GM19193 (cell line): ENCODE measurements around the gene PNPLA2.

ENCODE experiments used
- POLR2A ChIP-seq: IDR thresholded peaks from 4 replicates; pipeline ENCODE4 v1.6.1; 2011; ENCODE audit not compliant: insufficient read depth, insufficient read length; ENCODE audit errors: extremely low read depth

The PNPLA2 gene

DNA sequence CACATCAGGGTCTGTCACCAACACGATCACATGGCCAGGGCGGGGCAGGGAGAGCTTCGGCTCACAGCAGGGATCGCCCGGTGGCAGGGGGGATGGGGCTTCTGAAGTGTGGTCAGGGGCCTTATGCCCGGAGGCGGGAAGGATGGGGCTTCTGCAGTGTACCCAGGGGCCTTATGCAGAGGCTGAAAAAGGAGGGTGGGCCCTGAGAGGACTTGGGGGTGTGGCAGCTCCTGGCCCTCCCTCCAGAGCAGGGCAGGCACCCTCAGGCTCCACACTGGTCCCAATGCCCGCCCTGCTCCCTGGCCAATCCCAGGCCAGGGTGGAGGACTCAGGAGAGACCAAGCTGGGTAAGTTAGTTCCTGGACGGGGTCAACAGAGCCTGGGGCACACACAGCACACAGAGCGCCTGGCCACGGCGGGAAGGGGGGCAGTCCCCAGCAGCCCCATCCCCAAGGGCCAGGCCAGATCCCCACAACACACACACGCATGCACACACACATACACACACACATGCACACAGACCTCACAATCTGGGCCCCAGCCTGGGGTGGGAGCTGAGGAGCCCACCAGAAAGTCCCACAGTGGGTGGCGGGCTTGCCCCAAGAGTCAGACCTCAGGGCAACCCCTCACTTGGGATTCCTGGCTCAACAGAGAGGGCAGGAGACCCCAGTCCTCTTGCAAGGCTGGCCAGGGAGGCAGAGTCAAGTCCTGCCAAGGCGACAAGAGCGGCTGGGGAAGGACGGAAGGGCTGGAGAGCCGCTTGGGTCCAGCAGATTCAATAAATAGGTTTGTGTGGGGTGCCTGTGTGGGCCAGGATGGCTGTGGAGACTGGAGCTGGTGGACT lies 27.8 kb upstream of the PNPLA2 start:
- TF ChIP-seq POLR2A, result no peak

DNA sequence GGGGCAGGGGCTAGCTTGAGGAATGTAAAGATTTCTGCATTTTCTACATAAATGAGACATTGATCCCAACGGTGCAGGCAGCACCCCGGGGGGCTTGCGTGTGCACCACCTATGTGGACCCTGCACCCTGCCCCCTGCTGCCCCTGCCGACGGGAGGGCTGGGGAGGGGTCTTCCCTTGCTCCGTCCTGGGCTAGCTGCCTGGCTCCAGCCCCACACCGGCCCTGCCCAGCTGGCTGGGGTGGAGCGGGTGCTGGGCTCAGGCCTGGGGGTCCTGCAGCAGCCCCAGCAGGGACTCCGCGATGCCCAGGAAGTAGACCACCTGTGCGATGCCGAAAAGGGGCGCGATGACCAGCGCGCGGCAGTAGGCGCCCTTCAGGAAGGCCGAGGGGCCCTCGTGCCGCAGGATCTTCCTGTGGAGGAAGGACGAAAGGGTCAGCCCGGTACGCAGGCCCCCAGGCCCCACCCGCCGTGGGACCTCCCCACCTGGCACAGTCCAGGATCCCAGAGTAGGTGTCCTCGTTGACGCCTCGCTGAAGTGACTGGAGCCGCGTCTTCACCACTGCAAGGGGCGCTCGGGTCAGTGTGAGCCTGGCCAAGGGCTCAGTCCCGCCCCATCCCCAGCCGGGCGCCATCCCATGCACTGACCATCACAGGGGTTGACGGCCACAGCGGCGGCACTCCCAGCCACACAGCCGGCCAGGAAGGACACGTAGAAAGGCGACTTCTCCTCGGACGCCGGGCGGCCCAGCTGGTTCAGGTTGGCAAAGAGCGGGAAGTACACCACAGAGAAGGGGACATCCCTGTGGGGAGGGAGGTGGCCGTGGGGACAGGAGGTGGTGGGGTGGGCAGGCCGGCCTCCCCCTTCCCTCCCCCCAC lies 26.8 kb upstream of the PNPLA2 start:
- no peak for TF ChIP-seq POLR2A

DNA sequence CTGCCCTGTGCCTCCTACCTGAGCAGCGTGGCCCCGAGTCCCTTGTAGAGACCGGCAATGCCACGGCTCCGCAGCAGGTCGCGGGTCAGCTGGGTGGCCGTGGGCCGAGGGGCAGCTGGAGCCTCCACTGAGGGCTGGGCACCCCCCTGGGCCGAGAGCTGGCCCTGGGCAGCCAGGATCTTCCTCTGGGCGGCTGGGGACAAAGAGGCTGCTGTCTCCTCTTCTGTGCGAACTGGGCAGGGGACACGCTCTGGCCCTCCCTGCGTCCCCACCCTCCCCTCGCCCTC lies 26.2 kb upstream of the PNPLA2 start:
- TF ChIP-seq POLR2A, result no peak

DNA sequence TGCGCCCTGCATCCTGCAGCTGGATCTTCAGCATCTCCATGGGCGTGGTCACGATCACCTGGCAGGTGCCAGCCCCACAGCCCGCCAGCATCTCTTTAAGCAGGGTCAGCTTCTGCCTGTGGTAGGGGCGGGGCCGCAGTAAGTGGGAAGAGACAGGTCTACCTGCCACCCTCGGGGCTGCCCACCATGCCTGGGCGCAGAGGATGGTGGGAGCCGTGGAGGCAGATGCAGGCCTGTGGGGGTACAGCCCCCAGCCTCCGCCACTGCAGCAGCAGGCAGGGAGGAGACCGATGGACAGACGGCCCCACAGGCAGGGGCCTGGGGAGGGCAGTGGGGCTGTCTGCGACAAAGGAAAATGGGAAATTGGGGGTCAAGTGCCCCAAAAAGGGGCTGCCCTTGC lies 25.8 kb upstream of the PNPLA2 start:
- no peak for TF ChIP-seq POLR2A

DNA sequence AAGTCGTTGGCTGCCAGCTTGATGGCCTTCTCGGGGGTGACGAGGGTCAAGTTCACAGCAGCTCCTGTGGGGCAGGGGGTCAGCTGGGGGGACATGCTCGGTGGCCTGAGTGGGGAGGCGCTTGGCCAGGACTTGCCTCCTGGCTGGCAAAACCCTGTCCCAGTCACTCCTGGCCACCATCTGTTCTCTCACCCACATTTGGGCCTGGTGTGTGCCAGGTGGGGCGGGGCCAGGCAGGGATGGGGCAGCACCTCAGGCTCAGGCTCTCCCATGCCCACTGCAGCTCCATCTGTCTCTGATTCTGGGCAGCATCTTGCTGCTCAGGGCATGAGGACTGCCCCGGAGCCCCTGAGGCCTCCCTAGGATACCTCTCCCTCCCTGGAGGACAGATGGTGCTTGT lies 25.2 kb upstream of the PNPLA2 start:
- no peak for TF ChIP-seq POLR2A

DNA sequence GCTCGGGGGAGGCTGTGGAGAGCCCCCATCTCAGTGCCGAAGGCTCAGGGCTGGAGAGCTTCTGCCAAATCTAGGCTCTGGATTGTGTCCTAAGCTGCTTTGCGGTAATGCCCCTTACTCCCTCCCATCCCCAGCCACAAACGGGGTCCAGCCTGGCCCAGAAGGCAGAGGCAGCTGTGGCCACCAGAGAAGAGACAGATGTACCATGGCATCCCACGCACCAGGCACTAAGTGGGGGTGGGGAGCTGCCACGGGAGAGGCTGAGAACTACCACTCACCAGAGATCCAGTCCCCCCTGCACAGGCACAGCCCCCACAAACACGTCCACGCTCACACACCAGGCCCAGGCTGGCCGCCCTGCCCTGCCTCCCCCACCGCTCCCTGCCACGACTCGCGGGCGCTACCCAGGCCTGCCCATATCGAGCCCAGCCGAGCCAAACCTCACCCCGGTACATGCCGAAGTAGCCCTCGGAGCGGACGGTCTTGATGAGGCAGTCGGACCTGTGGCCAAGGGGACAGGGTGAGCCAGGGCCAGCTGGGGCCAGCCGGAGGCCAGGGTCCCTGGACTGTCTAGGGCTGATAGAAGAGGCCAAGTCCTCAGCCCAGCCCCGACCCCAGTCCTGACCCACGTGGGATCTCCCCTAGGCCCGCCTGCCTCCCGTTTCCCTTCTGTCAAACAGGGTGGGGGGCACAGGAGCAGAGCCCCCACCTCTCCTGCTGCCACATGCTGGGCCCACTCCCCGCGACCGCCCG lies 24.5 kb upstream of the PNPLA2 start:
- TF ChIP-seq POLR2A, result no peak

DNA sequence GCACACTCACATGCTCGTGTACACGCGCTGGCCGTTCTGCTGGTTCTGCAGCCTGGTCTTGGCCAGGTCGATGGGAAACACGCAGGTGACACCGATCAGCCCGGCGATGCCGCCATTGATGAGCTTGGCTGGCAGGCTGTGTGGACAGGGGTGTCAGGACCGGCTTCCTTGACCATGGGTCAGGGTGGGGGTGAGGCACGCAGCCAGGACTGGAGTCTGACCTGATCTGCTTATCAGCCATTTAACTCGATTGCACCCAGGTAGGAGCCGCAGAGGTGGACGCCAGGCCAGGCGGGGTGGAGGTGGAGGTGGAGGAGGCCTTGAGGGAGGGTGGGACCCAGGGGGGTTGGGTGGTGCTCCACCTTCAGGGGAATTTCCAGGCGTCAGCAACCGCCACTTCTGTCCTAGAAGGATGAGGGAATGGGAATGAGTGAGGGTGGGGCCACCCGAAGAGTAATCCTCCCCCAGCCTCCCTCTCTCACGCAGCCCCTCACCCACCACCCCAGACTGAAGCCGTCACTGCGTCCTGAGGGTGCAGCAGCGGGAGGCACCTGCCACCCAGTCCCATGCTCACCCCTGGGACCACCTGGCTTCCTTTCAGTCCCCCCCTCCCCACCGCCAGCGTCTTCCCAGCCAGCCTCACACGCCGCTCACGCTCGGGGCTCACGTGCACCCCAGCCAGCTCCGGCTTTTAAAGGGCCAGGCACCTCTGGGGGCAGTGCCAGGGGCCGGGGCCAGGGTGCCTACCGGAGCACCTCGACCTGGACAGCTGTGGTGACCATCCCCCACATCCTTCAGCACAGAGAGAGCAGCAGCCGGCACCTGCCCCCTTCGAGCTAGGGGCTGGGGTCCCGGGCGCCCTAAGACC lies 23.7 kb upstream of the PNPLA2 start:
- TF ChIP-seq POLR2A, result no peak

DNA sequence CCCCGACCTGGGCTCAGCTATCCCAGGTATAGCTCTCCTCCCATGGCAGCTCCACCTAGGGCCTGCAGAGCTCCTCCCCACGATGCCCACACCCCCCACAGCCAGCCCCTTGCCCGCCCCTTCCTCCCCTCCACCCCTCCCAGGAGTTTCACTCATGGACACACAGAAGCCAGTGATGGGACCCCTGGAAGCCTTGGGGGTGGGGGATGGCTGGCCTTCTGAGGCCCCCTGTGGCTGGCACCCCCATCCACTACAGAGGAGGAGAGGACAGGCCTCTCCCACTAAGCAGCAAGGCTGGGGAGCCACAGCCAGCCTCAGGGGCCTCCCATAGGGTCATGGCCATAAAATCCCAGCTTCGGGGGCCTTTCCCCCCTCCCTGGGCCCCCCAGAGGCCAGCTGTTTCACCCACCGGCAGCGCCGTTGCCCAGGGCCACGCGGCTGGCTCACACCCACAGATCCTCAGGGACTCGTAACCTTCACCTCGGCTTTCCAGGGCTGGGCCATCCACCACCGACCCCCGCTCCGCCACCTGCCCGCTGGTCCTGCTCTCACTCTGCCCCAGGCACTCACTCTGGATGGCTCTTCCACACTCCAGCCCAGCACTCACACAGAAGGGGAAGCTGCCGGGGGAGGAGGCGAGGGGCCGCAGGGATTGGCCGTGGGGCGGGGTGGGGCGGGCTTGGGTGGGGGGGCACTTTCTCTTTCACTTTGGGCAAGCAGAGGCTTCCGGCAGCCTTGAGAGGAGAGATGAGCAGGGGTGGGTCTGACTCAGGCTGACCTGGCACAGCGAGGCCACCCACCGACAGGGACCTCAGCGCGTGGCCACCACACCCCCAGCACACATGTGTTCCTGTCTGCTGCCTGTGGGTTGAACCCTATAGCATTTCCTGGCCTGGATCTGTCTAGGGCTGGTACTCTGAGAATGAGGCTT lies 22.8 kb upstream of the PNPLA2 start:
- peak; percentile 12 for TF ChIP-seq POLR2A

DNA sequence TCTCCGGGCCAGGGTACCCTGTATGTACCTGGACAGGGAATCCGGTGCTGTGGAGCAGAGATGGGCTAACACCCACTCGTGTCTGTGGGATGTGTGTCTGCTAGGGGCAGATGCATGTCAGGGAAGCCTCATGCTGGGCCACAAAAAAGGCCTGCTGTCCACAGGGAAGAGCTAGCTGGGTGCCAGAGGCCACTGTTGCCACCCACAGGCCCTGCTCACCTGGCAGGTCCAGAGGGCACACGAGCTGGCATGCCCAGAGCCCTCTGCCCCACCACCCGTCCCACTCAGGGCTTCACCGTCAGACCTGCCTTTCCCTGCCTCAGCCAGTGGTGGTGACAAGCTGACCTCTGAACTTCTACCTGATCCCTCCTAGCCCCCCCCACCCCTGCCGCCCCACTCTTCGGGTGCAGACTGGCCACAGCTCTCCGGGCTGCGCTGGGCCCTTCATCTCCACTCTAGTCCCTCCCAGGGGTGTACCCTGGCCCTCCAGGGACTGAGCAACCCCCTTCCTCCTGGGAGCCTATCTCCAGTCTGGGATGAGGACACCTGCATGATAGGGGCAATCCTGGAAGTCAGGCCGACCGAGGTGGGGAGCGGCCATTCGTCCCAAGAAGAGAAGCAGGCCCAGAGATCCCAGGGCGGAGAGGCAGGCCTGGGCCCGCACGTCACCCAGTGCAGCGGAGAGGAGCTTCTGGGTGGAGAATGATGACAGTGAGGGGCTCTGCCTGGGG lies 22.0 kb upstream of the PNPLA2 start:
- TF ChIP-seq POLR2A, result peak; percentile 10

DNA sequence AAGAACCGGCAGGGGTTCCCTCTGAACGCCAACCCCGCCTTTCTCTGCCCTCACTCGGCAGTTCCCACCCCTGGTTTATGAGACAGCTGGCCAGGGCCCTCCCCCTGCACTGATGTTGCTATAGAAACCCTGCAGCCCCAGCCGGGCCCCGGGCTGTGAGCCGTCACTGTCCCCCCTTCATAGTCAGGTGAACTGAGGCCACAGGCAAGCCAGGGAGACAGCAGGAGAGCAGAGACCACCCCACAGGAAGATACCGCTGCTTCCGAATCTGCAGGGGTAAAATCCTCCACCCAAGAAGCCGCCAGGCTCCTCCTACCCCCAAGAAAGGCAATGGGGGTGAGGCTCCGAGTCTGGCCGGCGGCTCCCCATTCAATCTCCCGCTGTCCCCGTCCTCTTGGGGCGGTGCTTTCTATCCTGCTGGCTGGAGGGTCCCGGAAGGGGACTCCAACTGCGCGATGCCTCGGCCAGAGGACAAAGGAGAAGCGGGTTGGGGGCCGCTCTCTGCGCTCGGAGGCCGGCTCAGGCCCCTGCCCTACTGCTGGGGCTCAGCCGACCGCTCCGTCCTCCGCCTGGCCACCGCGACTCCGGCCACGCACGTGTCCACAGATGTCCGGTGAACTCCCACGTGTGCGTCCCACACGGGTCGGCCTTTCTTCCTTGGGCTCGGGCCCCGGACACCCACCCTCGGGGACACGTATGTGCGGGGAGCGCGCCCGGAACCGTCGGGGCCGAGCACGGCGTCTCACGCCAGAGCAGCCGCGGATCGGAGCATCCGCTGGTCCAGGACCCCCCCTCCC lies 21.2 kb upstream of the PNPLA2 start:
- no peak for TF ChIP-seq POLR2A

DNA sequence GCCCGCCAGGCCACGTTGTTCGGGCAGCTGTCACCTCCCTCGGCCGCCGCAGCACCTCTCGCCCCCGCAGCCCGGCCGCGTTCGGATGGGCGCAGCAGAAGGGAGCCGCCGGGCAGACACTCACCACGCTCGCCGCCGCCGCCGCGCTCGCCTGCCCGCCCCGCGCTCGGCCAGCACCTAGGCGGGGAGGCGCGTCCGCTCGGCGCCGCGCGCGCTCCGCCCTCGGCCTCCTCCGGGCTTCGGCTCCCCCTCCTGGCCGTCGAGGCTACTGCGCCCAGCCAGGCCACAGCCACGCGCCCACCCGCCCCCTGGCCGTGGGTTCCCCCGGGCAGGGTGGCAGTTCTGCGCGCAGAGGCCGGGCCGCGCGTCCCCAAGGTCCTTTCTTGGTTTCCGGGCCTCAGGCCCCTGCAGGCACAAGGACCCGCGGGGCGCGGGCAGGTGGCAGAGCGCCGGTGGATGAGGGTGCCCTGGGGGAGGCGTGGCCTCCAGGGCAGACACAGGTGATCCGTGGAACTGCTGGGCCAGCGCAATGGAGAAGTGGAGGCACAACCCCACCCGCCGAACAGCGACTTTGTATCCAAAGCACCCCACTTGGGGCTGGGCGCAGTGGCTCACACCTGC lies 20.5 kb upstream of the PNPLA2 start, which contains the start of gene SLC25A22:
TSS of gene SLC25A22 (minus strand) at position 189 of the 621 bp plus-strand sequence. CDS start 3,275 bp downstream, outside the sequence.
- TF ChIP-seq POLR2A, result peak; percentile 61

DNA sequence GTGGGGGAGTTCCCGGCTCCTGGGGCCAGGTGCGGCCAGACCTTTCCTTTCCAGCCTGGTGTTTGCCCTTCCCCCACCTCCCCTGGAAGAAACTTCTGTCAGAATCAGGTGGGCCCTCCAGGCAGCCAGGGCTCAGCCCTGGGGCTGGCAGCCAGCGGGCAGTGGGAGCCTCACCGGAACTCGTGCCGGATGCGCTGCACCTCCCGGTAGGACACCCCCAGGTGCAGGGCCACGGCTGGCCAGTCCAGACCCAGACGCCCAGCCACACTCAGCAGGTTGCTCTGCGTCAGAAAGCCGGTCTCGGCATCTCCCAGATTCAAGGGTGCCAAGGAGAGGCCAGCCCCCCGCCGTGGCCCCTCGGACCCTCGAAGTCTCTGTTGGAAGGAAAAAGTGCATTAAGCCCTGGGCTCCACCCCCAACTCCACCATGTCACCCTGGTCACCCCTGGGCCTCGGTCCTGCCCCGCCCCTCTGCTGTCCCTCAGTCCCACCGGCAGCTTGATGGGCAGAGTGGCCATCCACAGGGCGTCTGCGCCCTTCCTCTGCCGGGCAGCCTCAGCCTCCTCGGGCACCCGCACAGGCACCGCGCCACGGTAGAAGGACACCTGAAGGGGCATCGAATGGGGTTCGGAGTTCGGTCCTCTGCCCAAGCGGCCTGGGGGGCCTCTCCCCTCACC lies 18.9 kb upstream of the PNPLA2 start:
- no peak for TF ChIP-seq POLR2A
